Measurements from ENCODE around the gene ELL2.
A peak's percentile ranks its signal among the peaks of the same experiment; 100 is the strongest.

The ELL2 gene

DNA sequence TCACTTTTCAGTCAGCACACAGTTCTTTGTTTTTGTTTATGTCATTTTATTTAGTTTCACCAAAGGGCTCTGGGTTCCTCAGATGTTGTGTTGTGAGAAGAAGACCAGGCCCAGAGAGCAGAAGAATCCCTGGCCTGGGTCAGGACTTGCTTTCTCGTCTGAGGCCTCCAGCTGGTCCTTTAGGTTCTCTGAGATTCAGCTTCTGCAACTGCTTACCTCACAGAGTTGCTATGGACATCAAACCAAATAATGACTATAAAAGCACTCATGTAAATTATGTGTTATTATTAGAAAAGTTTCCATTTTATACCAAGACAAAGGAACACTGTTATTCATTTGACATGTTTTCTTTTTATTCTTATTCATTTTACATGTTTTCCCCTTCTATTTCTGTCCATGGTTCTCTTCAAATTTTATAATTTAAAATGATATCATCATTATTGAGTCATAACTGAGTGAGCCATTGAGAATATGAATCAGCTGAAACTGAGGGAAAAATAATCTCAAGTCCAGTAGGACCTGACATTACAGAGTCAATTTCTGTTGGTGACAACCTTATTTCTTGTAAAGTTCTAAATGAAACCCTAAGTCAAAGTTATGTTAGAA lies 95.1 kb downstream of the ELL2 start:
- Histone ChIP-seq H3K27ac (ENCODE audit: low read depth, low read length) (no peak overlapping the region), H3K9ac (ENCODE audit: low read length) (no peak overlapping the region), H3K4me3 (ENCODE audit: low read depth, low read length) (no peak overlapping the region), H3K27me3 (ENCODE audit: control insufficient read depth, insufficient read depth, low read length) (no peaks in the 10 kb centered on the region), H3K36me3 (ENCODE audit: control insufficient read depth, insufficient read depth, low read length) (no peaks in the 10 kb centered on the region), H3K4me1 (ENCODE audit: control insufficient read depth, insufficient read depth, low read length) (peaks cover 8% of the 10 kb centered on the region), H3K9me3 (ENCODE audit: control insufficient read depth, insufficient read depth, low read depth, low read length) (no peaks in the 10 kb centered on the region)

DNA sequence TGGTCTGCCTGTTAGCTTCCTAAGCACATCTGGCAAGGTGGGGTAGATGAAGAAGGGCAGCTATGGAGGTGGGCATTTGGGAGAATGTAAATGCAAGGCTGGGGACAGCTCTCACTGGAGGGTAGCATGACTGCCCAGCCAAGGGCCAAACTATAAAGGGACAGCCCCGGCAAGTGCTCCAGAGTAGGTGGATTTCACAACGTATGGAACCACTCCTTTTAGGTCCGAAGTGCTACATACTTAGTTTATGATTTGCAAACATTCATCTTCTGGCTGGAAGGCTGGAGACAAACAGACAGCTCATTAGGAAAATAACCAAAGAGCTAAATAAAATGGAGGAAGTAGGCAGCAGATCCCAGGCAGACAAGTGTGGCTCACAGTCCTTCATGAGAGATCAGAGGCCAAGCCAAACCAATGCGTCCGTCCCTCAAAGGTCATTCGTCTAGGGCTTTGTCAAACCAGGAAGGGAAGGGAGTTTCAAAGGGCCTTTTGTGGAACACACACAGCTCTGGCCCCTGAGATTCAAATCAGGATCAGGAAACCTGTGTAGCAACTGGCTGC lies 96.6 kb downstream of the ELL2 start:
- Histone ChIP-seq H3K9ac (ENCODE audit: low read length) (no peak overlapping the region), H3K9me3 (ENCODE audit: control insufficient read depth, insufficient read depth, low read depth, low read length) (no peaks in the 10 kb centered on the region), H3K27me3 (ENCODE audit: control insufficient read depth, insufficient read depth, low read length) (no peaks in the 10 kb centered on the region), H3K36me3 (ENCODE audit: control insufficient read depth, insufficient read depth, low read length) (no peaks in the 10 kb centered on the region), H3K27ac (ENCODE audit: low read depth, low read length) (no peak overlapping the region), H3K4me3 (ENCODE audit: low read depth, low read length) (no peak overlapping the region), H3K4me1 (ENCODE audit: control insufficient read depth, insufficient read depth, low read length) (peaks cover 8% of the 10 kb centered on the region)

DNA sequence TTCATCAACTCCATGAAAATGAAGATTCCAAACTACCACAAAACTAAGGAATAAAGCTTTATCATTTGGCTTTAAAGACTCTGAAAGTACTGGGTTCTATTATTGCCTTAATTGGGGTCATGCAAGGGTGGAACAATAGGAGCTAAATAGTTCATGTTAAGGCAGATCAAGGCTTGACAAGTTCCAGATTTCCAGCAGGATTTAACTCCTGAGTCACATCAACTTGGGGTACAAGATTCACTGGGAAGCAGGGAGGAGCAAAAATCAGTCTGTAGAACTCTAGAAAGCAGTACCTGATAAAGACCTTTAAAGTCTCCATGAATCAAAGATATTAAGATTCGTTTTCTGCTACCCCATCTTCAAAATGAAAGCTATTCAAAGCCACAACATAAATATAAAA lies 97.2 kb downstream of the ELL2 start:
- H3K27ac ChIP-seq (ENCODE audit: low read depth, low read length) = no peak overlapping the region
- no peaks in the 10 kb centered on the region for H3K27me3 ChIP-seq (ENCODE audit: control insufficient read depth, insufficient read depth, low read length)
- no peaks in the 10 kb centered on the region for H3K9me3 ChIP-seq (ENCODE audit: control insufficient read depth, insufficient read depth, low read depth, low read length)
- H3K4me3 ChIP-seq (ENCODE audit: low read depth, low read length) = no peak overlapping the region
- no peaks in the 10 kb centered on the region for H3K36me3 ChIP-seq (ENCODE audit: control insufficient read depth, insufficient read depth, low read length)
- peaks cover 8% of the 10 kb centered on the region for H3K4me1 ChIP-seq (ENCODE audit: control insufficient read depth, insufficient read depth, low read length)
- no peak overlapping the region for H3K9ac ChIP-seq (ENCODE audit: low read length)

DNA sequence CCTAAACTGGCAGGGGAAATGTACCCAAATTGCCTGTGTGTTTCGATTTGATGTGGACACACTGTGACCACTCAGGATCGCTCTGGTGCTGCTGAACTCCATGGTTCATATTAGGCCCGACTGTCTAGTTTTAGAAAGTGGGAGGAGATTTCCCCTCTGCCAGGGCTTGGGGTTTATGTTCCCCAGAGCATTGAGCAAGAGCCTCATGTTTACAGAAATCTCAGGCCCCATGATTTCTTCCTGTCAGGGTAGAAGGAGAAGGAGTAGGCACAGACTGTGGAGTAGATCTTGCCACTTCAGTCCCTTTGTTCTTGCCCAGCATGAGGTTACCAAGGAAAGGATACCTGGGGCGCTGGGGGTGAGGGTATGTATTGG lies 98.3 kb downstream of the ELL2 start:
- H3K27me3 ChIP-seq (ENCODE audit: control insufficient read depth, insufficient read depth, low read length) = no peaks in the 10 kb centered on the region
- H3K9ac ChIP-seq (ENCODE audit: low read length) = no peak overlapping the region
- H3K4me3 ChIP-seq (ENCODE audit: low read depth, low read length) = no peak overlapping the region
- no peak overlapping the region for H3K27ac ChIP-seq (ENCODE audit: low read depth, low read length)
- peaks cover 13% of the 10 kb centered on the region for H3K4me1 ChIP-seq (ENCODE audit: control insufficient read depth, insufficient read depth, low read length)
- H3K9me3 ChIP-seq (ENCODE audit: control insufficient read depth, insufficient read depth, low read depth, low read length) = no peaks in the 10 kb centered on the region
- no peaks in the 10 kb centered on the region for H3K36me3 ChIP-seq (ENCODE audit: control insufficient read depth, insufficient read depth, low read length)

DNA sequence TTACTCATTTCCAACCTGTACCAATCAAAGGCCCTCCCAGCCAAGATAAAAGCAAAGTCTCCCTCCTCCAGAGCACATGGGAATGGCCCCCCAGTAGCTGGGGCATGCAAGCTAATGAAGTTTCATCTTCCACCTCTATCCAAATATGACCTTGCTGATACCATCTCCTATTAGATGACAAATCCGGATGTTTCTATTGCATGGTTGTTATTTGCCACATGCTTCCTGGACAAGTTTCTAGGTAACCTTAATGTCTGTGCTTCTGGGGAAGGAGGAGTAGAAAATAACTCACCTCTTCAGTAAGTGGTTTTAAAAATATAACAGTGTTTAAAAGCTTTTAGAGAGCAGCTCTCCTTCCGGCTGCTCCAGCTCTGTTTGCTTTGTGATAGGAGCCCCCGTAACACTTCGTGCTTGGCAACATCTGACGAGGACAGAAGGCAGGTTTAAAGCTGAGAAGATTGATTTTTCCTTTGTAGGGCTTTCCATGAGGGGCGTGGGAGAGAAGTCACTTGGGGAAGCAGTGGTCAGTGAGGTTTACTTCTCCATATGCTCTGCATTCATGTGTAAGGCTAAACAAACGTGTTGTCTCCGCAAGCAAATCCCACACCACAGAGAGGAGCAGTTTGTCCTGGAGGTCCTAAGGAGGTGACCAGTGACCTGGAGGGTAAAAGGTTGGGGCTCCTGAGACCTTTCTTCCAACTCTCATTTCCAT lies 98.8 kb downstream of the ELL2 start:
- Histone ChIP-seq H3K36me3 (ENCODE audit: control insufficient read depth, insufficient read depth, low read length) (no peaks in the 10 kb centered on the region), H3K4me3 (ENCODE audit: low read depth, low read length) (no peak overlapping the region), H3K9me3 (ENCODE audit: control insufficient read depth, insufficient read depth, low read depth, low read length) (no peaks in the 10 kb centered on the region), H3K27me3 (ENCODE audit: control insufficient read depth, insufficient read depth, low read length) (no peaks in the 10 kb centered on the region), H3K9ac (ENCODE audit: low read length) (no peak overlapping the region), H3K27ac (ENCODE audit: low read depth, low read length) (no peak overlapping the region), H3K4me1 (ENCODE audit: control insufficient read depth, insufficient read depth, low read length) (peaks cover 13% of the 10 kb centered on the region)

DNA sequence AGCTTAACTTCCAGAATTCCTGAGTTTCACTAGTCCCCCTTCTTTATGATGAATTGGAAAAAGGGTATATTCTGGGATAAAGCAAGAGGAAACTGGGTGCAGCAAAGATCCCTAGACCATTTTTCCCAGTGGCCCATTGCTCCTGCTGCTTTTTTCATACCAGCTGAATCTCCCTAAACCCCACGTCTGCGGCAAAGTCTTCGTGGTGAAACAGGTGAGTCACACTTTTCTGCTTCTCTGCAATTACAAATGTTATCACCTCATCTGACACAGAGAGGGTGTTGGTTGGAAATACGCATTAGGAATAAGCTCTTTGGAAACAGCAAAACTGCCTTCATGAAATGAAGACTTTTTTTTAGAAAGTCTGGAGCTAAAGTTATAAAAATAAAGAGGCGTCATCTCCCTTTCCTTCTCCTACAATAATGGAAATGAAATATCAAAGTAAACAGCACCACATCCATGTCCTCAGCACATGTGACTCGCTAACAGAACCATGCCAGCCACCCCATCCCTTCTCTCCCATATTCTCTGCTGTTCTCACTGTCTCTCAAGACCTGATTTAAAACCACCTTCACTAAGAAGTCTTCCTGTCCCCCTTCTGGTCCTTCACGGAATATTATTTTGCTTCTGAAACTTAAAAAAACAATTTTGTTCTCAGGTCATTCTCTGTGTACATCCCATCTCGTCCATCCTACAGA lies 99.6 kb downstream of the ELL2 start:
- no peaks in the 10 kb centered on the region for H3K36me3 ChIP-seq (ENCODE audit: control insufficient read depth, insufficient read depth, low read length)
- no peaks in the 10 kb centered on the region for H3K27me3 ChIP-seq (ENCODE audit: control insufficient read depth, insufficient read depth, low read length)
- H3K4me3 ChIP-seq (ENCODE audit: low read depth, low read length) = no peak overlapping the region
- H3K27ac ChIP-seq (ENCODE audit: low read depth, low read length) = no peak overlapping the region
- H3K9me3 ChIP-seq (ENCODE audit: control insufficient read depth, insufficient read depth, low read depth, low read length) = no peaks in the 10 kb centered on the region
- H3K9ac ChIP-seq (ENCODE audit: low read length) = no peak overlapping the region
- peaks cover 13% of the 10 kb centered on the region for H3K4me1 ChIP-seq (ENCODE audit: control insufficient read depth, insufficient read depth, low read length)

DNA sequence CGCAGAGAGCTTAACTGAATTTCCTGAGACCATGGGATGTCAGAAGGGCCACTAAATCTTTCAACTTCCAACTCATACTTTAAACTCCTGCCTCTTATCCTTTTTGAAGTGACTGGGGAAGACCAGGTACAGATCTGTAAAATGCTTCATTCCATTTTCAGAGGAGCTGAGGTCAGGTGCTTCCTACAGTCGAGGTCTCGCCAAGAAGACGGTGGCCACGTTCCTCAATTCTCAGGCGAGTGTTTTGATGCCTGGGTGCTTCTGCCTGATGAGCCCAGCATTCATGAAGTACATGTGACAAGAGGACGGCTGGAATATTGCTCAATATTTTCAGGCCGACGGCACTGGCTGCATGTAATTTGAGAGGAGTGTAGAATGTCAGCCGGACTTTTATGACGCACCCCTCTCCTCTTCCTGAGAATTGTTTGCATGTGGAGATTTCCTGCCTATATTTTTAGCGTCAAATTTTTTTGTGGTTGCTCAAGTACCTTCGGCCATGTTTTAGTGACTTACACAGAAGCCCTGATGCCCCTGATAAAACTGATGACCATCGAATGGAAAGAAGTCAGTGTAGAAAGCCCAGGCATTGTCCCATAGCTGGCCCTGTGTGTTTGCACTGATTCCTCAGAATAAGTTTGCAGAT lies 100.3 kb downstream of the ELL2 start:
- H3K4me1 ChIP-seq (ENCODE audit: control insufficient read depth, insufficient read depth, low read length) = peaks cover 13% of the 10 kb centered on the region
- H3K9me3 ChIP-seq (ENCODE audit: control insufficient read depth, insufficient read depth, low read depth, low read length) = no peaks in the 10 kb centered on the region
- H3K9ac ChIP-seq (ENCODE audit: low read length) = no peak overlapping the region
- no peak overlapping the region for H3K4me3 ChIP-seq (ENCODE audit: low read depth, low read length)
- H3K27me3 ChIP-seq (ENCODE audit: control insufficient read depth, insufficient read depth, low read length) = no peaks in the 10 kb centered on the region
- H3K36me3 ChIP-seq (ENCODE audit: control insufficient read depth, insufficient read depth, low read length) = no peaks in the 10 kb centered on the region
- H3K27ac ChIP-seq (ENCODE audit: low read depth, low read length) = no peak overlapping the region

DNA sequence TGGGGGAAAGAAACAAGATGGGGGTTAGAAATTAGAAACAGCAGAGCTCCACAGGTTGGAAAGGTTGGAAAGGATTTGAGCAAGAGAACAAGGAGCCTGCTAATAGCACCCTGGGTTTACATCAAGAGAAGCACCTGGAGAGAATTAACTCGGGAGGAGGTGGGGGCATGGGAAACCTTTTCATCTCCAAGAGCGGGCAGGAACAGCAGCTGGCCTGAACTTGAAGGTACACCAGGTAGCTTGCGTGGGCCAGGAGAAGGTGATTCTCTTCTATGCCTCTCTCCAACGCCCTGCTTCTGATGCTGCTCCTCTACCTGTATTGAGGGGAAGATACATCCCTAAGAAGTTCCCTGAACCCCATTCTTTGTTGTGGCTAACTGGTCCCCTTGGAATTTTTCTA lies 102.0 kb downstream of the ELL2 start:
- Histone ChIP-seq H3K27me3 (ENCODE audit: control insufficient read depth, insufficient read depth, low read length) (no peaks in the 10 kb centered on the region), H3K9me3 (ENCODE audit: control insufficient read depth, insufficient read depth, low read depth, low read length) (no peaks in the 10 kb centered on the region), H3K4me3 (ENCODE audit: low read depth, low read length) (no peak overlapping the region), H3K27ac (ENCODE audit: low read depth, low read length) (no peak overlapping the region), H3K9ac (ENCODE audit: low read length) (no peak overlapping the region), H3K4me1 (ENCODE audit: control insufficient read depth, insufficient read depth, low read length) (peaks cover 13% of the 10 kb centered on the region), H3K36me3 (ENCODE audit: control insufficient read depth, insufficient read depth, low read length) (no peaks in the 10 kb centered on the region)

DNA sequence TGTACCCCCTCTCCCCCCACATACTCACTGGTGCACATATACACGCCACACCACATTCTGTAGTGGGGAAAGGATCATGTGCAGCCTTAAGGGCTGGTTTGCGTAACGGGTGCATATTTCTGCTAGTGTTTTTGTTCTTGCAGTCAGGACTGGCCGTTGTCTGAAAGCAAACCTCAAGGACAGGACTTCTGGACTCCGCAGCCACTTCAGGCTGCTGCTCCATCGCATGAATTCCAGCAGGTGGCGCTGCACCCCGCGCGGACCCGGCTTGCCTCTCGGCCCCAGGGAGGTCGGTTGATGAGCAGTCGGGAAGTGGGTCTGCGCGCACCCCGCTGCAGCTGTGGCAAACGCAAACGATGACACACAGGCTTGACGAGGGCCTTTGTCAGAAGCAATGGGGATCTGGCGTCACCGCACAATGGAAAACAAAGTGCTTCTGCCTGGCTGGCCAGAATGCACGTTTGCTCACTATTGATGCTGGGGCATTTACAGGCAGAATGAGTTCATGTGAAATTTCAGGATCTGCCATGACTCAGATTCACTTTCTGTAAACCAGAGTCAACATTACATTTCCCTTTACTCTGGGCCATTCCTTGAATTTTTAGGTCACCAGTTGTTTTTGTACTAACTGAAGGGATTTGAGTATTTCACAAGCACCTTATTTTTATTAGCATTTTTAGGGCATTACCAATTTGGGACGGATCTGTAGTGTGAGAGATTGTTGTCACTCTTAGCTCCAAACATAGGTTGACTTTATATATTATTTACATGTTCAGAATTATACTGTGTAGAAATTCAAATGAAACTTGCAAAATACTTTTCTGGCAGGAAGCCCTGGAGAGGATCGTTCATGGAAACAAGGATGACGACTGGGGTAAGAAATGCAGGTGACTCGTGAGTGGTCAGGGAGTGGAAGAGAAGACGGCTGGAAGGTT lies 102.7 kb downstream of the ELL2 start:
- H3K27me3 ChIP-seq (ENCODE audit: control insufficient read depth, insufficient read depth, low read length) = no peaks in the 10 kb centered on the region
- no peak overlapping the region for H3K27ac ChIP-seq (ENCODE audit: low read depth, low read length)
- H3K36me3 ChIP-seq (ENCODE audit: control insufficient read depth, insufficient read depth, low read length) = no peaks in the 10 kb centered on the region
- peak overlapping the region; percentile 26; the same call in 1 of the 2 replicates for H3K4me3 ChIP-seq (ENCODE audit: low read depth, low read length)
- H3K9ac ChIP-seq (ENCODE audit: low read length) = no peak overlapping the region
- H3K9me3 ChIP-seq (ENCODE audit: control insufficient read depth, insufficient read depth, low read depth, low read length) = no peaks in the 10 kb centered on the region
- H3K4me1 ChIP-seq (ENCODE audit: control insufficient read depth, insufficient read depth, low read length) = peaks cover 13% of the 10 kb centered on the region

DNA sequence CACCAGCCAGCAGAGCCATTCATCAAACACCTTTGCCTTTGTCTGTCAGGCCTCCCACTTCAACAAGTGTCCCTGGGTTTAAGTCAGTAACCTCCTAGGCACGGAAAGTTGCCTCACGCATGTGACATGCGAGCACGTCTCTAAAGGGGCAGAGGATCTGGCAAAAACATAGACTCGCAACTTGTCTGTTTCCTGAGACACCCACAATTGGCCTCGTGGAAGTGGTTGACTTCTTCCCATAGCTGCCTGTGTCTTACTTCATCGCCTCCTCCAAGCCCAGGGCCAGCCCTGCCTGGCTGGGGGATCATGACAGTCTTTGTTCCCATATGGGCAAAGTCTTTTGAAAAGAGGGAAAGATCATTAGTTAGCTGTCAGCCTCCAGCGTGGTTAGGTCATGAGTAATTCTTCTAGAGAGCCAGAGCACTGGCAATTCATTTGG lies 103.6 kb downstream of the ELL2 start:
- no peak overlapping the region for H3K9ac ChIP-seq (ENCODE audit: low read length)
- no peaks in the 10 kb centered on the region for H3K9me3 ChIP-seq (ENCODE audit: control insufficient read depth, insufficient read depth, low read depth, low read length)
- H3K4me3 ChIP-seq (ENCODE audit: low read depth, low read length) = no peak overlapping the region
- H3K27me3 ChIP-seq (ENCODE audit: control insufficient read depth, insufficient read depth, low read length) = no peaks in the 10 kb centered on the region
- no peaks in the 10 kb centered on the region for H3K36me3 ChIP-seq (ENCODE audit: control insufficient read depth, insufficient read depth, low read length)
- H3K27ac ChIP-seq (ENCODE audit: low read depth, low read length) = no peak overlapping the region
- peaks cover 7% of the 10 kb centered on the region for H3K4me1 ChIP-seq (ENCODE audit: control insufficient read depth, insufficient read depth, low read length)
